ENCODE results near the gene KNCN.
A peak's percentile ranks its signal among the peaks of the same experiment; 100 is the strongest.

KNCN gene

DNA sequence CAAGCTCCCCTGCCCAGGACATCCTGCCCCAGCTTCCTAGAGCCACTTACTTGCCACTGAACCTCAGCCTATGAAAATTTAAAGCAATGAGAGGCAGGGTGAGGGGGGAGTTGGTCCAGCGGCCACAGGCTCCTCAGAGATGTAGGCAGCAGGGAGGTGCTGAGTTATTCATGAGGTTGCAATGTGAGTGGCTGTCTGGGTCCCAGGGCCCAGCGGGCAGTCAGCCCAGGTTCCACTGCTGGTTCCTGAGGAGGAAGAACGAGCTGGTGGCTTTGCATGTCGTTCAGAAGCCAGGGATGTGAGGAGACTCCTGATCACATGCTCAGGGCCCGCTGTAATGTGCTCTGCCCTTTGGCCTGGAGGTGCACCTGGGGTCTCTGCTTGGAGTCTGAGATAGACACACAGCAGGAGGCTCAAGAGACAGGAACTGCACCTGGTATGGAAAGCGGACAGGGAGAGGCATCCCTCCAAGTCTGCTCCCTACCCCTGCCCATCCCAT lies at the start of gene KNCN:
TSS of gene KNCN (minus strand) at position 51 of the 499 bp plus-strand sequence. CDS start 432 bp downstream, outside the sequence.
- DNase-seq: no peak

DNA sequence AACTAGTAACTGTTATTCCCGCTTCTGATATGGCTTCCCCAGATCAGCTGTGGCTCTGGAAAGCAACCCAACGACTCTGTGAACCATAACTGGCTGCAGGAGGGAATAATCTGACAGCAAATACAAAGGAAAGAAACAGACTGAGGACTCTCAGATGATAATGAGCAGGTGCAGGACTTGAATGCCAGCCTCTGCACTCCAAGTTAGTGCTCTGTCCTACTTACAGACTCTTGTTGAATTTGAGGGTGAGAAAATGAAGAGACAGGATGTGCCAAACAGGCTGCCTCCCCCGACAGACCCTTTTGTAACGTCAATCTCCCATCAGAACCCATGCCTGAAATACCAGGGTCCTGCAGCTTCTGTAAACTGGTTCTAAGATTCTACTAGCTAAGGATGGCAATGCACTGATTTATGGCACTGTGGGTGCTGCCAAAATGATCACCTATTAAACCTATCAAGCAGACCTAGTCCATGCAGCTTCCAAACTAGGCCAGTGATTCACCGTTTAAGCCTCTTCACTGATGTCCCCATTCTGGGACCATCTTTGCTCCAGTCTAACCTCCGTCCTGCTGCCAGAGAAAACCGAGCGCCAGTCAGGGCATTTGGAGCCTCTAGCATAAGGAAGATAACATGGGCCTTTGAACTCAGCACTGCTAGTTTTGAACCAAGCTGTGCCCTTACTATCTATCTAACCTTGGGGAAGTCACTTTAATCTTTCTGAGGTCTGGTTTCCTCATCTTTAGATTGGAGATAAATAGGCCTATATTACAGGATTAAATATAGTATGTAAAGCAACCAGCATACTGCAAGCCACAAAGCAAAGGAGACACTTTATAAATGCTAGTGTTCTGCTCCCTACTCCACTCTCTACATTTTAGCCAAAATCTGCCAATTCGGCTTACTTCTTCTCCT lies 47.9 kb upstream of the KNCN start:
- no peak for DNase-seq

DNA sequence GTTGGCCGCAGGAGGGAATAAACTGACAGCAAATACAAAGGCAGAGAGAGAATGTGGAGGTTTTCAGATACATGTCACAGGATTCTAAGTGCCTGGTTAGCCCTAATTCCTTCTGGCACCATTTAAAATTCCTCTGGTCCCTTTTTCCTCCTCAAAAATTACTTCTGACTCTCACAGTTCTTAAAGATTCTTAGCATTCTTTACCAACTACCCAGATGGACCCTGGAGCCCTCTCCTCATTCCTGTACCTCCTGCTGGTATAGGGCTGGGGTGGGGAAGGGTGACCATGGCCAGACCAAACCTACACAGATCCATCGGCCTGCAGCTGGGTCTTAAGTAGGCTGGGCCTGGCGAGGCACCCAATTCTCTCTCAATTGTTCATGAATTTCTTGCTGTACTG lies 45.4 kb upstream of the KNCN start:
- no peak for DNase-seq

DNA sequence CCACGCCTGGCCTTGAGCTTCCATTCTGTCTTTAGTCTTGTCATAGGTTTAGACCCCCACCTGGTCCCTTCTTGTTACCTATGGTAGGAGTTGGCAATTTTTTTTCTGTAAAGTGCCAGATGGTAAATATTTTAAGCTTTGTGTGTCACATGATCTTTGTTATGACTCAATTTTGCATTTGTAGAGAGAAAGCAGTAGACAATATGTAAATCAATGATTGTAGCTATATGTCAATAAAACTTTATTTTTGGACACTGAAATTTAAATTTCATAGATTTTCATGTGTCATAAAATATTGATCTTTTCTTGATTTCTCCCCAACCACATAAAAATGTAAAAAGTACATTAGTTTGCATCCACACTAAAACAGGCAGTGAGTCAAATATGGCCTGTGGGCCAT lies 44.6 kb upstream of the KNCN start:
- no peak for DNase-seq

DNA sequence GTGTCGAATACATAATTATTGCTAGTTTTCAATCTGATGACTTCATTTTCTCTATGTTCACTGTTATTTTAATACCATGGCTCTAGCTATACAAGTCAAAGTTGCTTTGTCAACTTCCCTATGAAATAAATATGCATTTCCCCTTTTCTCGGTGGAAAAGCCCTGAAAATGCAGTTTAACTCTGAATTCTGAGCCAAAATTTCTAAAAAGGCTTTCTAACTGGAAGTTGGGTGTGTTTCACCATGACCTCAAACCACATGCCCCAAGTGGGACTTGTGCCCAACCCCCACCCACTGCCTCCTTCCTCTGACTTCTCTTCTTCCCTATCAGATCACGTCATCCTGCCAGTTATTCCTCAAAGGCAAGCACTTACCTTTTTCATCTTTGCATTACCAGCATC lies 43.7 kb upstream of the KNCN start:
- no peak for DNase-seq

DNA sequence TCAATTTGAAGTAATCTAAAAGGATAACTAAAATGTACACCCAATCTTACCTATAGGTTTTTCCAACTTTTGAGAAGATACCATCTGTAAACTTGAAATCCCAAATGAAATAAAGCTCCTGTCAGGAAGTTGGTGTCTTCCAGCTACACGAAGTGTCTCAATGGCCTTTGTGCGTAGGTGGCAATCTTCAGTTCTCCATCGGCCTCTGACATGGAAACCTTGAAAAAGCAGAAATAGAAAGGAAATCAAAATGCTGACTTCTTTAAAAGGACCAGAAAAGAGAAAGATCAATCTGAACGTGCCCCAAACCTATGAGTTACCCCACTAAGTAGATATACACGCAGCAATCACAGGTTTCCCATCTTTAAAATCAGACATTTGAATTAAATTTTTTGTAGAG lies 42.6 kb upstream of the KNCN start:
- DNase-seq: no peak

DNA sequence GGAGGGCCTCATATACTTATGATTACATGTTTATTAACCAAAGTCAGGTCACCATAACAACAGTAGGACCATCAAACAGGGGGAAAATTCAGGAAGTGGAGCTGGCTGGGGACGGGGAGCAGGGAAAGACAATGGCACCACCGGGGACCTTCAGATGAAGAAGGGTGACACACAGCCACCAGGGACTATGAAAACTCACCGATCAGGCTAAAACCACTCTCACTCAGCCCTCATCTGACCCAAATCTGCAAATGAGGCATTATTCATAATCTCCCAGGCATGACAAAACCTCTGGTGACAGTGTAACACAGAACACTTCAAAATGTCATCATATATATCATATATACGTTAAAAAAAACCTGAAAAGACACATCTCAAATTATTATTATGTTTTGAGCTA lies 41.4 kb upstream of the KNCN start:
- DNase-seq: no peak

DNA sequence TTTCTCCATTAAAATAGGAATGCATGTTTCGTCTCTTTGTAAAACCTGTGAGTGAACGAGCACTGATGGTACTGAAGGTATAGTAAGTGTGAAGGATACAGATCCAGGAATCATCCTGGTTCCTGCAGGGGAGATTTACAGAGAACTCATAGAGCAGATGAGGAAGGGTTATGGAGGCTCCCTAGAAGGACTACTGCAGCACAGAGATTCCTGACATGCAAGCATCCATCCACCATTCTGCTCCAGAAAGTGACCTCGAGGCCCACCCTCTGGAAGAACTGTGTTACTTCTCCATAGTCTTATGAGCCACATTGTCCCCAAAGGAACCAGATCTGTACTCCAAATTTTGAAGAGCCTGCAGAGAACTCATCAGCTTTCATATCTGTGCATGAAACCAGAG lies 38.1 kb upstream of the KNCN start:
- DNase-seq: no peak

DNA sequence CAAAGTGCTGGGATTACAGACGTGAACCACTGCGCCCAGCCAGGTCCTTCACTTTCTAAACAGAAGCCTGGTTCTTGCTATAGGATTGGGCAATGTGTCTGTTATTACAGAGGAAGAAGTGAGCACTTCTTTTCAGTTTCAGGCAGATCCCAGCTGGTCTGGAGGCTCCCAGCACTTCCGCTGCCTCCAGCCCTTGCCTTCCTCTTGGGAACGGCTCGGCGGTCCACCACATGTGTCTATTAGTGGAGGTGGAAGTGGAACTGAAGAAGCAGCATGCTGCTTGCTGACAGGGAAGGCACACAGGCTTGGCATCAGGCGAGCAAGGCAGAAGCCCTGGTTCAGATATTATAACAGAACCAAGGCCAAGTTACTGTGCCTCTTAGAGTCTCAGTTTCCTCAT lies 35.6 kb upstream of the KNCN start:
- no peak for DNase-seq

DNA sequence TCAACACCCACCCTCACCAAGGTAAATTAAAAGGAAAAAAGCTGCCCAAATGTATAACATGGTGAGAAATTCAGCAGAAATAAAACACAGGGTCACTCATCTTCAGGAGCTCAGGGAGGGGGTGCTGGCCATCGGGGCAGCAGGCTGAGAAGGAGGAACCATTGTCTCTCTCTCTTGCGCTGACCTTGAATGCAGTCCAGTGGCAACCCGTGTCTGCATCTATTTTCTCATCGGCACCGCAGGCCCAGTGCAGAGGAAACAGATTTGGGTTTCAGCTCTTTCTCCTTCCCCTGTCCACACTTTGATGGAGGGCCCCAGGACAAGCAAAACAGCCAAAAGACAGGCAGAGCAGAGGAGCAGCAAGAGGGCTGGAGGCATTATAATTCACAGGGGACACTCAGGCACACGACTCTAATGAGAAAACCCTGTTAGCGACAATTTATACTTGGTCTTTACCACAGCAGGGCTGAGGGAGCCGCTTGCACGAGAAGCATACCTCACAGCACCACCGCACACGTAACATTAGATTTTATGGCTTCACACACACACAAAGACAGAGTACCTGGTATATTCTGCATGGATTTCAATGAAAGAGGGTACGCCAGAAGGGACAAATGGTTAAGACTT lies 34.0 kb upstream of the KNCN start:
- no peak for DNase-seq

DNA sequence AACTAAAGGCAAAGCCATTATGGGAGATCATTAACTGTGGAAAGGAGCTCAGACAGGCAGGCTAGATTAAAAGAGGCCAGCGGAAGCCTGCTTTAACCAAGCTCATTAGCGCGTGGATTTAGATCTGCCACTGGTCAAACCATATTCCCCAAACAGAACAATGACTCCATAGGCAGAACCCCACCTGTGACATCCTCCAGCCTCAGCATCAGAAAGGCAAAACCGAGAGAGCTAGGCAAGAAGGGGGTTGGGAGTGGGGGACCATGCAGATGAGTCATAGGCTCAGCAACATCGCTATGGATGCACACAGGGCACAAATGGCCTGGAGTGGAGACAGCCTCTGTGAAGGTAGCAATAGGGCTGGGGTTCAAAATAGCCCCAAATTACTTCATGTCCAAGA lies 32.0 kb upstream of the KNCN start:
- no peak for DNase-seq

DNA sequence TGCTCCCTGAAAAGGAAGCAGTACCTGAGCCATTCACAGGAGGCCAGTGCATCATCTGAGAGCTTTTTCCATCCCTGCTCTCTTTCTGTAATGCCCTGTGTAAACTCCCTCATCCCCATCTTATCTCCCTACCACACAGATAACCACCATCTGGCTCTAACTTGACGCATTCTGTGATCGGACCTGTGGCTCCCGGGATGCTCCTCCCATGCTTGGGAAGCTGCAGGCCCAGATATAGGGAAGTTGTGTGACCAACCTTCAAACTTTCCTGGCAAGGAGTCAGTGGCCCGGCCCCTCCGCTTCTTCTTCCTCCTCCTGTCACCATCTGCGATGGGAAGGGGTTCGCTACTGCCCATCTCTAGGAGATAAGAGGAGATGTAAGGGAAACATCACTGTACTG lies 31.5 kb upstream of the KNCN start:
- no peak for DNase-seq

DNA sequence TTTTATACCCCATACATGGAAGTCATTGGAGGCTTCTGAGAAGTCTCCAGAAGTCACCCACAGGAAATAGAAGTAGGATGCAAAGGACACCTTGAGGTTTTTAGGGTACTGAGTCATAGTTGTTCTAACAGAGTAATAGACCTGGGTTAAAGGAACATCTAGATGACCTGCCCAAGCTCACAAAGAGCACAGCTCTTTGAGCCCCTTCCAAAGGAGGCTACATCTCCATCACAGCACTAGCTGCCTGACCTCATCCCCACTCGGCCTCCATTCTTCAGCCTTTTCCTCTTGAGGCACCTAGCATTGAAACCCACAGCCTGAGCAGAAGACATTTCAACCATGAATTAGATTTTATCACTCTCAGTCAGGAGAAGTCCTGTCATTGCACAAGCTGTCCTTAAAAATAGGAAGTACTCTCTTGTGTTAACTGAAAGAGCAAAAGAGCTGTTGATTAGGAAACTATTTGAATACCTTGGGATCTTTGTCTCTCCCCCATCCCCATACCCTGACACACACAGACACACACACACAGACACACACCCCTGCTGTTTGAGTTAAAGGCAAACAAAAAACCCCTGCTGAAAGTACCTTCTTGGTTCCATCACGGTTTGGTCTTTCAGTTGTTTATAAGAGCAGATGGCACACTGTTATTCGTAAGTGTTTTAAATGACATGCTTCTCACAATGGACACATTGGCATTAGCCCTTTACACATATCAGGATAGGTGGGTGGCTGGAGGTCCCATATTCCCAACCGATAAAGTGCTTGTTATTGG lies 30.4 kb upstream of the KNCN start:
- DNase-seq: peak in 1 of 2 donors; percentile 2

DNA sequence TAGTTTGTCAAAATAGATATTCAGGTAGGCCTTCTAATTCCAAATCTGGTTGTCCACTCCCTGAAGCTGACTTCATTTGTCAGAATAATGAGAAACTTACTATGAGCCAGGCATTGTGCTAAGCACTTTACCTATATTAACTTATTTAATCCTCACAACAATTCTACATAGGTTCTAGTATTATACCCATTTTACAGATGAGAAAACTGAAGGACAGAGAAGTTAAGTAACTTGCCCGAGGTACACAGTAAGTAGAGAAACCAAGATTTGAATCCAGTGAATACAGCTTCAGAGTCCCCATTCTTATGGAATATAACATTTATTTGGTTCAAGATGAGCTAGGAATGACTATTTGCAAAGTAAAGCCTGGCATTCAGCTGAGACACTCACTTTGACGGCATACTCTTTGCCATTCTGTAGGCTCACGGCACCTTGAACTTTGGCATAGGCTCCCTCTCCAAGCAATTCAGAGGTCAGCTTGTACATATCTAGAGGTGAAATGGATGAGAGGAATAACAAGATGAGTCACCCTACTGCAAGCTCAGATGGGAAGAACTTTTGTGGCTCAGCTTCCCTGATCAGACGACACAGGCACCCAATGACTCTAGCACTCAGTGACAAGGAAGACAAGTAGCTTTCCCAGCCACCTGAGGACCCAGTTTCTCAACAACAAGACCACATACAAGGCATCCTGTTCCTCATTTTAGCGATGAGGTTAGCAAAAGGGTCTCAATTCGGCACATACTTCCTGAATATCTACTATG lies 28.9 kb upstream of the KNCN start:
- DNase-seq: no peak

DNA sequence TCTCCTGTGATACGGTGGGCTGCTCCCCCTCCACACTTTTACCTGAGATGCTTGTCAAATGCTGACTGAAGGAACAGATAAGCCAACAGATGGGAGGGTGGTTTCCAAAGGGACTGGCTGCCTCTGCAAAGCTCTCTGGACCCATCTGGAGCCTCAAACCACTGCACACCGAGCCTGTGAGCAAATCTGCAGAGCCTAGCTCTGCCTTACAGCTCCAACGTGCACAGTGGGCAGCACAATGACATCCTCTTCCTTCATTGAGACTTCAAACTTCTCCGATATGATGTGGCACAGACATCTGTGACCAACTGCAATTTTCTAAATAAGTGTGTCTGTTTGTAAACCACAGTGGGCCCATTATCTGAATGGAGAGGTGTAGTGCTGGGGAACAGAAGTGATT lies 26.2 kb upstream of the KNCN start:
- DNase-seq: no peak

DNA sequence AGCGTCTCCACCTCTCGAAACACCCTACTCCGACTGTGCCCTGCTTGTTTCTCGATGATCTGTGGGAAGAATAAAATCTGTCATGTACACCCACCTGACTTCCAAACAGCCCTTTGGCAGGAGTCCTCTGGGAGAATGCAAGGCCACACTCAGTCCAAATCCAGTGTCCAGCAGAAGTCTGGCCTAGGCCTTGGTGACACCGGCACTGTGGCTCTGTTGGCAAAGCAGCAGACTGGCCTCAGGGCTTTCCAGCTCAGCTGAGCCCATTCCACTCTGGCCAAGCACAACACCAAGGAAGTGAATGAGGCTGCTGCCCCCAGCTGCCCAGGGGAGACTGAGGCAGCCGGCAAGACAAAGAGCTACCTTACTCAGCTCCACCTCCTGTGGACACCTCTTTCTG lies 25.1 kb upstream of the KNCN start:
- DNase-seq: no peak

DNA sequence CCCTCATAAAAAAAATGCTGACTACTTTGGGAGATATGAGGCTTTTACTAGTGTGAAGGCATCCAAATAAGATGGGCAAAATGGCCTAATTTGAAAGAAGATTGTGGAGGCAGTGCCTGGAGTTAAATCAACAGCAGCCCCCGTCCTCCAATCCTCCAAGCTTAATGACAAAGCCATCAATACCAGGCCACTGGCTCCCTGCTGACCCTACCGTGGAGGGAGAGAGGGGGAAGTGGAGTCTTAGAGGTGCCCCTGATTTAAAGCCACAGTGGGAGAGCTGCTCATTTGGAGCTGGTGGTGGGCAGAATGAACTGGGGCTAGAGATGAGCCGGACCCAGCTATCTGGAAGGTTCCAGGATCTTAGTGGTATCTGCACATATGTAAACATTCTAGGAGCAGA lies 24.3 kb upstream of the KNCN start:
- no peak for DNase-seq

DNA sequence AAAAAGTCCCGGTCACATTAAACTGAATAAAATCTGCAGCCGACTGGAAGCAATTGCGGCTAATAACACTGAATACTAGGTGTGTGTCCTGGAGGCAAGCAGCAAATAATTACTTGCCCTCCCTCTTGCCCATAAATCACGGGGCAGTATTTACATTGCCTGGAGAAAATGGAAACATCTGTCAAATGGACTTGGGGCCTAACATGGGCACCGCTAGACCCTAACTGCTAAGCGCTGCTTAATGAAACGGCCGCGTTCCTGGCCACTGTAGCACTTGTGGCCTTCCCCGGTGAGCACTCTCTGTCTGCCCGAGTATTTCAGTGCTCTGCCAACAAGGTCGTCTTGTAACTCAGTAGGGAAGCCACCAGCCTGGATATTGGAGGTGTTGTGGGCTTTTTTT lies 23.9 kb upstream of the KNCN start:
- DNase-seq: no peak

DNA sequence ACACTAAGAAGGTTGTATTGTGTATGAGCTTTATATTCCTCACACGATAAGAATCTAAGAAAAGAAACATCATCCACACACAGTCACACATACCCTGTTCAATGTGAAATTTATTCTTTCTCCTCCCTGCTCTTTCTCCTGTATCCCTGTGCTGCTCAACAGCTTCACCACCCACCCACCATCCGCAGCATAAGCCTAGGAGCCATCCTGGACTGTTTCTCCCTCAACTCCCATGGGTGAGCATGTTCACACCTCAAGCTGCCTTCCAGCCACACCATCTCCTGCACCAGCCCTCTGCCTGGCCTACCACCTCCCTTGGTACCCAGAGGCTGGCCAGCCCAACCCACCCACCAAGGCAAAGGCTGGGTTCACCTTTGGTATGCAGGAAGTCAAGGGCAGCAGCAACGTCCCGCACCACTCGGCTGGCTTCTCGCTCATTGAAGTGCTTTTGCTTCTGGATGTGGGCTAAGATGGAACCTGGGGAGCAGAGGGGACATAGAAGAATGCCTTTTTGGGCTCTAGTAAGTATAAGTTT lies 20.3 kb upstream of the KNCN start:
- DNase-seq: no peak

DNA sequence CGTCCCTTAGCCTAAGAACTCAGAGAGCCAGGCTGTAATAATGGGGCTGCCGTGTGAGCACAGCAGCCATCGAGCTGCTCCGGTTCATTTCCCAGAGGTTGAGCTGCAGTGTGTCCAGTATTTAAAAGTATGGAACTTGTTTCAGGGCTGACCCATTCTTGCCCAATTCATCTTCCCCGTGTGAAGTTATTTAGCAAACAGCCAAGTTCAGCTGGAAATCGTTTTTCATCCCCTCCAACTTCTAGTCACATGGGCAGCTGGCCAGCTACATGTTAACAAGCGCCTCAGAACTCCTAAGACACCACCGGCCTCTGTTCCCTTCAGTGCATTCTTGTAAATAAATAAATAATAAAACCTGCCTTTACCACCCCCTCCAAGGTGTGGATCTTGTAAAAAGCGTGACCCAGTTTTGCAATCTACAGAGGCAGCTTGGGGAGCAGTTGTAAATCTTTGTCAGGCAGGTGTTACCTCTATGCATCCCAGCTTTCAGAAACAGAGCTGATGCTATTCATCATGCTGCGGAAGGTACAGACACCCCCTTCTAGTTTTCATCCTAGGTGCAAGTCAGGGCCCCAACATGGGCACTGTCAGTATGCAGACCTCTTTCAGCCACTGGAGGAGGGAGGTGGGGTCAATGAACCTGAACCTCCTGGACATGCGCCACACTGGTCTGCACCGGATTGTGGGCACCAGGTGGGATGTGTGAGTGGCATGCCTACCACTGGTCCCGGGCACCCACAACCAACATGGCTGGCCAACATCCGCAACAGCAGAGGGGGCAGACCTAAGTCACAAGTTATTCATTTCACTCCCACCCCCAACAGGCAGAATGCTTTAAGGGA lies 18.7 kb upstream of the KNCN start:
- DNase-seq: no peak

DNA sequence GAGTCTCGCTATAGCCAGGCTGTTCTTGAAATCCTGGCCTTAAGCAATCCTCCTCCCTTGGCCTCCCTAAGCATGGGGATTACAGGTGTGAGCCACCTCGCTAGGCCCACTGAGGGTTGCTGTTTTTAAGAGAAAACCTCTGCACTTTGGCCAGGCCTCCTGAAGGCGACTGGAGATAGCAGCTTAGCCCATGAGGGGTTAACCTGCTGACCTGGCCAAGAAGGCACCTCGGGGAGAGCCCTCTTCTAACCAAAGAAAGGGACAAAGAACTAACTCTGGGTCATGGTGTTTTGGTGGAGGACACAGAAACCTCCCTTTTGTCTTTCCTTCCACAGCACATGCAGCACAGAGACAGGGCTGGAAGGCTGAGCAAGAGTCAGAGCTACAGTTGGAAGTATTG lies 17.7 kb upstream of the KNCN start:
- DNase-seq: no peak

DNA sequence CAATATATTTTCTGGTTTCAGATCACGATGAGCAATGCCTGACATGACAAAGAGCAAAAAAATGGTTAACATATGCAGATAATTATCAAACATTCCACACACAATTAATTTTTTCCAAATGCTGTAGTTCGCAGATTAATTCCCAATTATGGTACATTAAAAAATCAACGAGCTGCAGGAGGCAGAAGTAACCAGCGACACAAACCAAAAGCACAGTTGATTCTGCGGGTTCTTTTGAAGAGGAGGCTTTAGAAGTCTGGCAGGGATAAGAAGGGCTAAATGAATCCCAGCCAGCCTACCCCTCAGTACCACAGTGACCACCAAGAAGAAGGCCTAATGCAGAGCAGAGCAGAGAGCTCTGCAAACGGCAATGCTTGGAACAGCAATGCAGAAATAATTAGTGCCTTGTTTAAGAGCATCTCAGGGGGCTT lies 17.0 kb upstream of the KNCN start:
- DNase-seq: no peak

Data from stimulated activated CD4-positive, alpha-beta T cell treated with anti-CD3 and anti-CD28 coated beads, Interleukin-2, amount 100 ng/mL, for 48 hours (primary cell).